Measurements from ENCODE around the gene IVD. TPM values are rescaled to one million over a fixed set of nuclear protein-coding genes. Genes with fewer than 3 reads are reported as not detected.
A peak's percentile ranks its signal among the peaks of the same experiment; 100 is the strongest.

Gene IVD
- total and polyA plus RNA-seq, 9 of the 15 experiments (the other 6 are each of a cell fraction or from before 2014, with no cell fraction given) = 0.15 to 4.5 (median 2.4) TPM

DNA sequence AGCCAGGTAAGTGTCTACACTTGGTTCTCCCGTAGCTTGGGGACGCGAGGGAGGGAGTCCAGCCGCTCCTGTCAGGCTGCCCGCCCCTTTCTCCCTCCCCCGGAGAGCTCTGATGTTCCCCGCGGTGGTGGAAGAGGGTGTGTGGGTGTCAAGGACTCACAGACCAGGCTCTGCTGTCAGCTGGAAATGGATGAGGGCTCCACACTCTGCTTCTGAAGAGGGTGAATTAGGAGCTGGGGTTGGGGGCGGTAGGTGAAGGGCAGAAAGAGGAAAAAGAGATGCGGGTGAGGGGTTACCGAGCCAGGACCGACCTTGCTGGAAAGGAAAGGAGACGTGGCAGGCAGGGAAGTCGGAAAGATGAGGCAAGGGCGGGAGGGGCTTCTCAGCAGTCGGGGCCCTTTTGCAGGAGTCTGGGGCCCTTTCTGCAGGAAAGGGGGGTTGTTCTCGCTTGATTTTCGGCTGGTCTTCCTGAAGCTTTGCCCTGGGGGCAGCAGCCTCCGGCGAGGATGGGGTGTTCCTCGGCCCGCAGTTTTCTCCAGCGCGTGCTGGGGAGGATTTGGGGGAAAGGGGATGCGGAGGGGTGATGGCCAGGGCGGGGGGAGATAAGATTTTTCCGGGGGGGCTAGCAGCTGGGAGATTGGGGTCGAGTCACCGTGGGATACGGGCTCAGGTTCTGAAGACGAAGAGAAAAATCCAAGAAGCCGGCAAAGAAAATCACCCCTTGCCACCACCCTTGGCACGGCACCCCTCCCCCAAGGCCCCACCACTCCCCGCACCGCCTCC lies 34.6 kb downstream of the IVD start:
- POLR2A ChIA-PET = interaction anchor here (0.7 to 8.4 kb wide), 8 partner anchors 11 to 750 kb away, joined by 3 to 89 read pairs (median 4); no protein-coding TSS in a partner anchor
- DNase-seq (ENCODE audit: extremely low read depth in 1 of 4, low spot score in 3 of 4) (peak; percentile 69 to 89 (median 78)), ATAC-seq (peak; percentile 72), FAIRE-seq (peak; percentile 94)
- Histone ChIP-seq H3K4me2 (ENCODE audit: insufficient read depth, low read length) (peak overlapping the region; percentile 85), H2AFZ (ENCODE audit: low read depth, low read length) (peak overlapping the region; percentile 85), H3K27me3 (ENCODE audit: control insufficient read depth in 2 of 2, insufficient read depth in 2 of 2, low read length in 2 of 2) (no peaks in the 10 kb centered on the region), H3K36me3 (ENCODE audit: control insufficient read depth, insufficient read depth, low read length) (peaks cover 13% of the 10 kb centered on the region; the same call in 2 of the 3 replicates), H4K20me1 (replicated peaks; ENCODE audit: control insufficient read depth, insufficient read depth, low read length) (peaks cover 23% of the 10 kb centered on the region), H3K9ac (ENCODE audit: insufficient read depth in 1 of 2, low read depth in 2 of 2, low read length in 2 of 2) (peak overlapping the region; percentile 81 to 88), H3K27ac (ENCODE audit: extremely low read depth, low read depth, low read length) (peak overlapping the region; percentile 78), H3K4me3 (peak overlapping the region; percentile 80), H3K79me2 (ENCODE audit: control insufficient read depth, insufficient read depth, low read length) (peaks cover 66% of the 10 kb centered on the region), H3K9me1 (ENCODE audit: control insufficient read depth, insufficient read depth, low read length) (peaks cover 4% of the 10 kb centered on the region), H3K4me1 (replicated peaks in 1 of 2; ENCODE audit: control insufficient read depth in 2 of 2, insufficient read depth in 2 of 2, low read length in 2 of 2) (peaks cover 59 to 77% of the 10 kb centered on the region in 2 experiments), H3K9me3 (replicated peaks; ENCODE audit: control insufficient read depth, insufficient read depth, low read depth, low read length) (no peaks in the 10 kb centered on the region)
- CTCF ChIA-PET (ENCODE audit: low intra/inter-chr PET ratio) = no interaction called here
- intact Hi-C loops (cut with micrococcal nuclease) (loop anchor here (2.0 to 5.0 kb wide), 2 partner anchors 31 to 67 kb away; partner anchors contain the start of gene CHST14), in situ Hi-C loops (cut with MboI) (no loop called here)
- BruUV-seq (replicated peaks) = TSS peak; percentile 54
- WGBS (ENCODE audit: insufficient coverage, low coverage, missing lambda C conversion rate) = 1% methylated on average over 15 of the region's 35 CpGs
- TF ChIP-seq, protein P1, sequence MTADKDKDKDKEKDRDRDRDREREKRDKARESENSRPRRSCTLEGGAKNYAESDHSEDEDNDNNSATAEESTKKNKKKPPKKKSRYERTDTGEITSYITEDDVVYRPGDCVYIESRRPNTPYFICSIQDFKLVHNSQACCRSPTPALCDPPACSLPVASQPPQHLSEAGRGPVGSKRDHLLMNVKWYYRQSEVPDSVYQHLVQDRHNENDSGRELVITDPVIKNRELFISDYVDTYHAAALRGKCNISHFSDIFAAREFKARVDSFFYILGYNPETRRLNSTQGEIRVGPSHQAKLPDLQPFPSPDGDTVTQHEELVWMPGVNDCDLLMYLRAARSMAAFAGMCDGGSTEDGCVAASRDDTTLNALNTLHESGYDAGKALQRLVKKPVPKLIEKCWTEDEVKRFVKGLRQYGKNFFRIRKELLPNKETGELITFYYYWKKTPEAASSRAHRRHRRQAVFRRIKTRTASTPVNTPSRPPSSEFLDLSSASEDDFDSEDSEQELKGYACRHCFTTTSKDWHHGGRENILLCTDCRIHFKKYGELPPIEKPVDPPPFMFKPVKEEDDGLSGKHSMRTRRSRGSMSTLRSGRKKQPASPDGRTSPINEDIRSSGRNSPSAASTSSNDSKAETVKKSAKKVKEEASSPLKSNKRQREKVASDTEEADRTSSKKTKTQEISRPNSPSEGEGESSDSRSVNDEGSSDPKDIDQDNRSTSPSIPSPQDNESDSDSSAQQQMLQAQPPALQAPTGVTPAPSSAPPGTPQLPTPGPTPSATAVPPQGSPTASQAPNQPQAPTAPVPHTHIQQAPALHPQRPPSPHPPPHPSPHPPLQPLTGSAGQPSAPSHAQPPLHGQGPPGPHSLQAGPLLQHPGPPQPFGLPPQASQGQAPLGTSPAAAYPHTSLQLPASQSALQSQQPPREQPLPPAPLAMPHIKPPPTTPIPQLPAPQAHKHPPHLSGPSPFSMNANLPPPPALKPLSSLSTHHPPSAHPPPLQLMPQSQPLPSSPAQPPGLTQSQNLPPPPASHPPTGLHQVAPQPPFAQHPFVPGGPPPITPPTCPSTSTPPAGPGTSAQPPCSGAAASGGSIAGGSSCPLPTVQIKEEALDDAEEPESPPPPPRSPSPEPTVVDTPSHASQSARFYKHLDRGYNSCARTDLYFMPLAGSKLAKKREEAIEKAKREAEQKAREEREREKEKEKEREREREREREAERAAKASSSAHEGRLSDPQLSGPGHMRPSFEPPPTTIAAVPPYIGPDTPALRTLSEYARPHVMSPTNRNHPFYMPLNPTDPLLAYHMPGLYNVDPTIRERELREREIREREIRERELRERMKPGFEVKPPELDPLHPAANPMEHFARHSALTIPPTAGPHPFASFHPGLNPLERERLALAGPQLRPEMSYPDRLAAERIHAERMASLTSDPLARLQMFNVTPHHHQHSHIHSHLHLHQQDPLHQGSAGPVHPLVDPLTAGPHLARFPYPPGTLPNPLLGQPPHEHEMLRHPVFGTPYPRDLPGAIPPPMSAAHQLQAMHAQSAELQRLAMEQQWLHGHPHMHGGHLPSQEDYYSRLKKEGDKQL (CRISPR knock-in tag; IDR thresholded peaks at IDR 0.05; ENCODE audit: borderline replicate concordance) = no peak
- TF ChIP-seq PRPF4 (IDR thresholded peaks at IDR 0.05; ENCODE audit: insufficient read depth, low read depth, low read length, poor library complexity, severe bottlenecking) = no peak
- no peak for TF ChIP-seq DNMT1 (IDR thresholded peaks at IDR 0.05)
- TF ChIP-seq MTA2 (IDR thresholded peaks at IDR 0.05; ENCODE audit: low read depth) = no peak
- TF ChIP-seq, protein P2, sequence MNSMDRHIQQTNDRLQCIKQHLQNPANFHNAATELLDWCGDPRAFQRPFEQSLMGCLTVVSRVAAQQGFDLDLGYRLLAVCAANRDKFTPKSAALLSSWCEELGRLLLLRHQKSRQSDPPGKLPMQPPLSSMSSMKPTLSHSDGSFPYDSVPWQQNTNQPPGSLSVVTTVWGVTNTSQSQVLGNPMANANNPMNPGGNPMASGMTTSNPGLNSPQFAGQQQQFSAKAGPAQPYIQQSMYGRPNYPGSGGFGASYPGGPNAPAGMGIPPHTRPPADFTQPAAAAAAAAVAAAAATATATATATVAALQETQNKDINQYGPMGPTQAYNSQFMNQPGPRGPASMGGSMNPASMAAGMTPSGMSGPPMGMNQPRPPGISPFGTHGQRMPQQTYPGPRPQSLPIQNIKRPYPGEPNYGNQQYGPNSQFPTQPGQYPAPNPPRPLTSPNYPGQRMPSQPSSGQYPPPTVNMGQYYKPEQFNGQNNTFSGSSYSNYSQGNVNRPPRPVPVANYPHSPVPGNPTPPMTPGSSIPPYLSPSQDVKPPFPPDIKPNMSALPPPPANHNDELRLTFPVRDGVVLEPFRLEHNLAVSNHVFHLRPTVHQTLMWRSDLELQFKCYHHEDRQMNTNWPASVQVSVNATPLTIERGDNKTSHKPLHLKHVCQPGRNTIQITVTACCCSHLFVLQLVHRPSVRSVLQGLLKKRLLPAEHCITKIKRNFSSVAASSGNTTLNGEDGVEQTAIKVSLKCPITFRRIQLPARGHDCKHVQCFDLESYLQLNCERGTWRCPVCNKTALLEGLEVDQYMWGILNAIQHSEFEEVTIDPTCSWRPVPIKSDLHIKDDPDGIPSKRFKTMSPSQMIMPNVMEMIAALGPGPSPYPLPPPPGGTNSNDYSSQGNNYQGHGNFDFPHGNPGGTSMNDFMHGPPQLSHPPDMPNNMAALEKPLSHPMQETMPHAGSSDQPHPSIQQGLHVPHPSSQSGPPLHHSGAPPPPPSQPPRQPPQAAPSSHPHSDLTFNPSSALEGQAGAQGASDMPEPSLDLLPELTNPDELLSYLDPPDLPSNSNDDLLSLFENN (IDR thresholded peaks at IDR 0.05; ENCODE audit: low read depth in 2 of 2, low read length in 2 of 2) = no peak
- peak; percentile 19; the same call in 1 of the 2 replicates for TF ChIP-seq PHF8 (IDR thresholded peaks at IDR 0.05; ENCODE audit: borderline replicate concordance, low read length)
- no peak for TF ChIP-seq STAG1 (CRISPR knock-in tag; IDR thresholded peaks at IDR 0.05; ENCODE audit: borderline replicate concordance)
- no peak for TF ChIP-seq TGIF2 (CRISPR knock-in tag; IDR thresholded peaks at IDR 0.05)
- TF ChIP-seq HDAC1 (IDR thresholded peaks at IDR 0.05) = peak in 1 of 2 experiments; percentile 72; a peak in 2 of 4 replicates
- no peak for TF ChIP-seq CBX3 (IDR thresholded peaks at IDR 0.05; ENCODE audit: borderline replicate concordance in 1 of 2, low read length in 2 of 2)
